ENCODE measurements around the gene PCID2. TPM values are rescaled to one million over a fixed set of nuclear protein-coding genes. Genes with fewer than 3 reads are reported as not detected.

Gene PCID2
- total and polyA plus RNA-seq, 2 of the 13 experiments (the other 11 are each of a cell fraction or from before 2014, with no cell fraction given) = 65.0 to 111 TPM

- TF ChIP-seq ZNF281 (CRISPR knock-in tag; IDR thresholded peaks at IDR 0.05; ENCODE audit: borderline replicate concordance) (peak; percentile 32; the same call in 1 of the 2 replicates), HDAC2 (CRISPR knock-in tag; IDR thresholded peaks at IDR 0.05) (0 out of 2 replicates have a peak, but pooled peaks have one; percentile 34), RAD21 (CRISPR knock-in tag; IDR thresholded peaks at IDR 0.05) (peak; percentile 46), HOXA5 (CRISPR knock-in tag; IDR thresholded peaks at IDR 0.05) (peak; percentile 46; the same call in 1 of the 2 replicates), ZNF558 (CRISPR knock-in tag; IDR thresholded peaks at IDR 0.05; ENCODE audit: borderline replicate concordance) (peak; percentile 87; the same call in 1 of the 2 replicates), ZBTB33 (CRISPR knock-in tag; IDR thresholded peaks at IDR 0.05) (0 out of 2 replicates have a peak, but pooled peaks have one; percentile 50), PHF20 (CRISPR knock-in tag; IDR thresholded peaks at IDR 0.05) (peak; percentile 39; the same call in 1 of the 2 replicates), TOPORS (CRISPR knock-in tag; IDR thresholded peaks at IDR 0.05) (peak; percentile 88), ATF5 (CRISPR knock-in tag; IDR thresholded peaks at IDR 0.05; ENCODE audit: low read depth) (peak; percentile 73; the same call in 1 of the 2 replicates), ZBTB14 (CRISPR knock-in tag; IDR thresholded peaks at IDR 0.05) (peak; percentile 72), PHF5A (CRISPR knock-in tag; IDR thresholded peaks at IDR 0.05; ENCODE audit: low read depth, unreplicated experiment) (no peak), KMT2A (CRISPR knock-in tag; IDR thresholded peaks at IDR 0.05) (0 out of 2 replicates have a peak, but pooled peaks have one; percentile 26), GMEB1 (CRISPR knock-in tag; IDR thresholded peaks at IDR 0.05; ENCODE audit: borderline replicate concordance) (no peak), SKIL (CRISPR knock-in tag; IDR thresholded peaks at IDR 0.05; ENCODE audit: borderline replicate concordance) (peak; percentile 51; the same call in 1 of the 2 replicates), ZNF607 (CRISPR knock-in tag; IDR thresholded peaks at IDR 0.05; ENCODE audit: borderline replicate concordance) (peak; percentile 95), REPIN1 (CRISPR knock-in tag; IDR thresholded peaks at IDR 0.05; ENCODE audit: borderline replicate concordance, low read depth) (peak; percentile 42; the same call in 1 of the 2 replicates), ZNF446 (CRISPR knock-in tag; IDR thresholded peaks at IDR 0.05) (peak; percentile 69; the same call in 1 of the 2 replicates)
Measured at GRCh38 chr13:113209759-113210421, 1.4 kb upstream of the PCID2 start (continued).

Measured in HepG2 (cell line).